RKO (cell line): Measurements from ENCODE around the gene DNAAF3.
"Not testable (repeated sequence)": the region's sequence is repeated elsewhere in the genome, so short reads cannot be mapped to it uniquely, and the experiment has no call there.

Experiments used
- DNase-seq: peaks from one replicate; pipeline ENCODE4 v3.0.0-alpha.2; 2016; ENCODE audit warnings: low spot score

Gene DNAAF3

DNA sequence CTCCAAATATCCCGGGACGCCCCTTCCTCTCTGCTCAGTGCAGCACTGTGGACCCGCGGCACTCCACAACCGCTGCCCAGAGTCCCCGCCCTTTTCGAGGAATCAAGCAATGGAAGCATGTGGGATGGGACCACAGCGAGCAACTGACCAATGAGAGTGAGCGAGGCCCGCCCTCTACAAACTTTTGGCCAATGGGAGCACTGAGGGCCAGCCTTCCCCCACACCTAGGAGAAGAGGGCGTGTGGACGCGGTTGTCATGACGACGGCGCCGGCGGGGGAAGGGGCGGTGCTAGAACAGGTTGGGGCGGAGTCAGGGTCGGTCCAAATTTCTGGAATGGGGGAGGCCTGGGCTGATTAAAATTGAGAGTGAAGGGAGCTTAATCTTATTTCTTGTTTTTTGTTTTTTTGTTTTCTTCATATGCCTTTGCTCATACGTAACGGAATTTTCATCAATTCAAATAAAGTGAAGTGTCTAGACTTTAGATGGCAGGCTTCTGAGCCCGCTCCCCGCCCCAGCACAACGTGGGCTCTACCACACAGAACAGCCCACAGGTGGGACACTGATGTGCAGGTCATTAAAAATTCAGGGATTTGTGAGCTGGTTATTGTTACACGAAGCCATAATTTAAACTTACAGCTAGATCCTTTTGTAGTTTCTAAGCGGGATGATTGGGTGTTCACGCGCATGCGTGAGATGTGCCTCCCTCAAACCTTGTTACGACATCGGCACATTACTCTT lies at the start of gene DNAAF3:
Gene DNAAF3 (minus strand): TSS at position 84 of the 739 bp plus-strand sequence. CDS start 200 bp downstream, outside the sequence.
- DNase-seq, result peak; percentile 98

DNA sequence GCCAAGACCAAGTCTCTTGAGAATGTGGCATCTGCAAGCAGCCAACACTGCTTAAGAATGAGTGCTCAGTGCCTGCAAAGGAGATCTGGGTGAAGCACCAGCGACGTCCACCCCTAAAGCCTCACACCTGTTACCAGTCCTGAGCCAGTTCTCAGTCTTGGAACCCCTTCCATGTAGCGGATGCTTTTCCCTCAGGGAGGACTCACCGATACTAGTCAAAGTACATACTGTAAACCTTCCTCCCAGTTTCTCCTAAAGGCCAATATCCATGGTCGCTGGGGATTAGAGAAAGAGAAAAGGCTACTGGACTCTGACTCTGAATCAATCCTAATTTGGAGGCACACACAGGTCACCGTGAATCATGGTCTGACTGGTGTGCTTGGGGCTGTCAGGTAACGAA lies 47.1 kb upstream of the DNAAF3 start:
- no peak for DNase-seq

DNA sequence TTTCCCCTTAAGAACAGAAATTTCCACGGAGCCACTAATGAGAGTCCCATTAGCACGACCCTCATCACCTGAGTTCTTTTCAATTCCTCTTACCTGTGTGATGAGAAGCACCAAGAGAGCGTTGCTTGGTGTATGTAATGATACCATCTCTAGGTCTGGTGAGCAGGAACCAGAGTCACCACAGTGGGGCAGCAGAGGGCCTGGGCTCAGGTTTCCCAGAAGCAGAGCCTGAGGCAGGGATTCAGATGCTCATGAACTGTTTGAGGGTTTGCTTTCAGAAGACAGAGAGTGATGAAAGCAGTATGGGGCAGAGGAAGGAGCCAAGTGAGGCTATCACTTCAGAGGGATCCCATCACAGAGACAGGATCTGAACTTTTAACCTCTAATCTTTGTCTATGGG lies 46.0 kb upstream of the DNAAF3 start:
- DNase-seq, result peak; percentile 86

DNA sequence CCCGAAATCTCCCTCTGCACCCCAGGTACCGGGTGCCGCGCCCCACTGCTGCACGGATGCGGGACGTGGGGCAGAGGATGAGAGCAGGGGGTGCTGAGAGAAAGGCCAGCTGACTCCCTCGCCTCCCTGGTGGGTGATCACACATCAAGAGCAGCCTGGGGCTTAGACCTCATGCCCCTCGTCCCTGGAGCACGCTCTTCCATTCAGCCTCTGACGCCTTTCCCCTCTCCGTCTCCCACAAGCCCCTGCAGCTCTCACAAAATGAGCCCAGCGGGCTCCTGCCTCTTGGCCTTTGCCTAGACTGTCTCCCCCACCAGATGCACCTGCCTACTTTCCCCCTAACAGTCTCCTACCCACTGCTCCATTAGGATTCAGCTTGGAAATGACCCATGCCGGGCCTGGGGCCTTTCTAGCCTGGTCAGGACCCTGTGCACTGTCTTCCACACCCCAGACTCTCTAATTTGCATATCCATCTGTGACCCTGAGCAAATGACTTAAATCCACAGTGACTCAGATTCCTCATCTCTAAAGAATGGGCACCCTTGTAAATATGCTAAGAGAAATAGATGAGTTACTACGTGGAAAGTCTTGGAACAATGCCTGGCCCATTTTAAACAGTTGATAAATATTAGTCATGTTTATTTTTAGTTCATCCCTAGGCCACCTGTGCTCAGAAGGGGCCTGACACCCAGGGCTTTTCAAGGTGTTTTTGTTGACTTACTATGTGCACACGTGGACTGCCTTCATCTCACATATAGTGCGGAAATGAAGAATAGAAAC lies 43.5 kb upstream of the DNAAF3 start:
- peak; percentile 97 for DNase-seq

DNA sequence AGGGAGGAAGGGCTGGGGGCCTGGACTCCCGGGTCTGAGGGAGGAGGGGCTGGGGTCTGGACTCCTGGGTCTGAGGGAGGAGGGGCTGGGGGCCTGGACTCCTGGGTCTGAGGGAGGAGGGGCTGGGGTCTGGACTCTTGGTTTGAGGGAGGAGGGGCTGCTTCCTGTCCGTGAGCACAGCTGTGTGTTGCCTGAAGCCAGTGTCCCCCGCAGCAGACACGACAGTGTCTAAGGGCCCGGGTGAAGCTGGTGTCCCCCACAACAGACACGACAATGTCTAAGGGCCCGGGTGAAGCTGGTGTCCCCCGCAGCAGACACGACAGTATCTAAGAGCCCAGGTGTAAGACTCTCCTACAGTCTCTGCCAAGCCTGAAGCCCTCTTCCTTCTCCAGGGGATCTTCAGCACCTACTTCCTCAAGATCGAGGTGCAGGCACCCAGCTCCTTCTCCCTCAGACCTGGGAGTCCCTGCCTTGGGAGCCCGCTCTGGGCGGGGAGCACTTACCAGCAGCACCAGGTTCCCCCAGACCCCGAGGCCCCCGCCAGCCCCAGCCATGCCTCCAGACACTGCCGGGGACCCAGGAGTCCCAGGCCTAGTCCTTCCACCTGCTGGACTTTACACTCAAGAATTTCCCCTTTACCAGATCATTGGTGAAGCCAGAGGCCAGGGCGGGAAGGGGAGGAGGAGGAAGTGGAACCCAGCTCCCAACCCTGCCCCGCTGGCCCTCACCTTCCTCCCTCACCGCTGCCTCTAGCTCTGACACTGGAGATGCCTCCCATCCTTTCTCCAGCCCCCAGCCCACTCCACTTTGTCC lies 42.7 kb upstream of the DNAAF3 start, which contains the start of gene PTPRH:
Gene PTPRH (minus strand): TSS at position 622 of the 813 bp plus-strand sequence. CDS start 68 bp downstream, at position 554.
- DNase-seq, result no peak

DNA sequence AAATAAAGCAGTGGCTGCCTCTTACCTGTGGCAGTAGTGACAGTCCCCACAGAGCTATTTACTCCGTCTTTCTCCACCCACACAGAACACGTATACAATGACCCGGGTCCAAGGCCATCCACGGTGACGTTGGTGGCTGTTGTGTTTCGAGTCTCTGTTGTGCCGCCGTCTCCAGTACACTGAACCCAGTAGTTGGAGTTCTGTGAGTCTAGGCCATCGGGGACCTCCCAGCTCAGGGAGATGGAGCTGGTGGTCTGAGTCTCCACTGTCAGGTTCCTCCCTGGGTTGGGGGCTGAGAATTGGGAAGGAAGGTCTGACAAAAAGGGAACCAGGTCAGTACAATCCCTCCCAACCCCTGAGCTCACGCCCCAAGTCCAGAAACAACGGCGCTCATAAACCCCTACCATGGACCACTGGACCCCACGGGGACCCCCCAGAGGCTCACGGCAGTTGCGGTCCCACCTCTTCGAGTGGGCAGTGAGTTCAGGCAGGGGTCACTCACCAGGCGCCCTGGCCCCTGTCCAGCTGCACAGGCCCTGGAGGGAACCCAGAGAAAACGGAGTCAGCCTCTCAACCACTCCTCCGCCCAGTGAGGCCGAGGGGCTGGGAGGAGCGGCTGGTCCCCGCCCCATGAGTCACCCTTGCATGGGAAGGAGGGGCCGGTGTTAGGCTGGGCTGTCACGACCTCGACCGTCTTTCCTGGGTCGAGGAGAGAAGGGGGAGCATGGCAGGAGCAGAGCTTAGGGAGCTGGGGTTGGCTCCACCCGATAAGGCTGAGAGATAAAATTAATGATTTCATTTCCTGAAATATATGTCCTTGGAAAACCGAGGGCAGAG lies 40.5 kb upstream of the DNAAF3 start:
- DNase-seq, result peak; percentile 87

DNA sequence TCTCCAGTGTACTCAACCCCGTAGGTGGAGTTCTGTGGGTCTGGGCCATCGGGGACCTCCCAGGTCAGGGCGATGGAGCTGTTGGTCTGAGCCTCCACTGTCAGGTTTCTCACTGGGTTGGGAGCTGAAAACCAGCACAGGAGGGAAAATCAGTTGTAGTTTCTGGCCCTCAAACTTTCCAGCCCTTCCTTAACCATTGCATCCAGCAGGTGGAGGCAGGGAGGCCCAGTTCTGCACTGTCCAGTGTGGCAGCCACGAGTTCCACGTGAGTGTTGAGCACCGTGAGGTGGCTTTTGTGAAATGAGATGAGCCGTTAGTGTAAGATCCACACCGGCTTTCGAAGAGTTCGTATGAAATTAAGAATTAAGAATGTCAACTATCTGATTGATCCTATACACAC lies 35.8 kb upstream of the DNAAF3 start:
- not testable (repeated sequence) for DNase-seq

DNA sequence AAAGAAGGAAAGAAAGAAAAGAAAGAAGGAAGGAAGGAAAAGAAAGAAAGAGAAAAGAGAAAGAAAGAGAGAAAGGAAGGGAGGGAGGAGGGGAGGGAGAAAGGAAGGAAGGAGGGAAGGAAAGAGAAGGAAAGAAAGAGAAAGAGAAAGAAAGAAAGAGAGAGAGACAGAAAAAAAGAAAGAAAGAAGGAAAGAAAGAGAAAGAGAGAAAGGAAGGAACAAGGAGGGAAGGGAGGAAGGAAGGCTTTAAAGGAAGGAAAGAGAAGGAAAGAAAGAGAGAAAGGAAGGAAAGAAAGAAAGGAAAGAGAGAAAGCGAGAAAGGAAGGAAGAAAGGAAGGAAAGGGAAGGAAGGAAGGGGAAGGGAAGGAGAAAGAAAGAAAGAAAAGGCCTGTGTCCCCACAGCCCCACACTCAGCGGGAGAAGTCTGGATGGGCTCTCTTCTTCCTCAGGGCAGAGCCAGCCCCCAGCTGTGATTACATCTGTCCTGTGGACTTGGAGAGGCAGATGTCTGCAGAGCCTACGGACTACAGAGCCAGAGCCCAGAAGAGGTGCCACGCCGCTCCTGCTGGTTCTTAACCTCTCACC lies 33.3 kb upstream of the DNAAF3 start:
- no peak for DNase-seq

DNA sequence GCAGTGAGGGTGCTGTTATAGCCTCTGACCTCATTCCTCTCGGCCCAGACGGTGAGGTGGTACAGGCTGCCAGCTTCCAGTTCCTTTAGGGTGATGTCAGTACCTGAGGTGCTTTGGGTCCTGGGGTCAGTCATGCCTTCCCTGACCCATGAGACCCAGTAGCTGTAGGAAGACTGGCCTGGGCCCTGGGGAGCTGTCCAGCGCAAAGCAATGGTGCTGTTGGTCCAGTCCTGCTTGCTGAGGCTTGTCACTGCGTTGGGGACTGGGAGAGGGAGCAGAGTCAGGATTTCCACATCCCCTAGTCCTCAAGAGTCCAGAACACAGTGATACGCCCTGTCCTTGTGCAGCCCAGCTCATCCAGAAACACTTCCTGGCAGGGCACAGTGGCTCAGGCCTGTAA lies 32.2 kb upstream of the DNAAF3 start:
- DNase-seq, result no peak

DNA sequence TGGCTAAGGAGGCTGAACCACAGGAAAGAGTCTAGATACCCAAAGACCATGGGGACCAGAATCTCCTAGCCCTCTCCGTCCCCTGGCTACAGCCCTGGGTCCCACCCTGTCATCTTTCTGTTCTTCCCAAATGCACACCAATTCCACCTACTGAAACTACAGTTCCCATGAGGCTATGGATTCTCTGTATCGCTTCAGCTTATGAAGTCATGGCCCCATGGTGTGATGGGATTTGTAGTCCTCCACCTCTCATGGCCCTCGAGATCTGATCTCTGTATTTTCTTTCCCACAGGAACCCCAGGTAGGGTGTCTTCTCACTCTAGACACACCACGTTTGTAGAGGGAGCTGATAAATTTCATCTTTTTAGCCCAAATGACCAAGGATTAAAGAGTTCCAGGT lies 31.1 kb upstream of the DNAAF3 start:
- DNase-seq, result peak; percentile 63

DNA sequence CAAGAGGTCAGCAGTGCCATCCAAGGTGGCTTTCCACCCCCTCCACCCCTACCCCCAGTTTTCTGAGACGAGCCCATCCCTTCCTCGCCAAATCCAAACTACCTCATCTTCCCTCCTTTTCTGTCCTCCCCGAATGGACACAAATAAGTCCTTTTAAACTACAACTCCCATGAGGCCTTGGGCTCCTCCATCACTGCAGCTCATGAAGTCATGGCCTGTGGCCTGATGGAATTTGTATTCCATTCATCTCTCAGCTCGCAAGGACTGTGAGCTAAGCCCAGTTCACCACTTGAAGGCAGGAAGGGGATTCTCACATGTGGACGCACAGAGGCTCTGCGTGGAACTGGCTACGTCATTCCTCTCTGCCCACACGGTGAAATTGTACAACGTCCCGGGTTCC lies 30.4 kb upstream of the DNAAF3 start:
- DNase-seq, result peak; percentile 54

DNA sequence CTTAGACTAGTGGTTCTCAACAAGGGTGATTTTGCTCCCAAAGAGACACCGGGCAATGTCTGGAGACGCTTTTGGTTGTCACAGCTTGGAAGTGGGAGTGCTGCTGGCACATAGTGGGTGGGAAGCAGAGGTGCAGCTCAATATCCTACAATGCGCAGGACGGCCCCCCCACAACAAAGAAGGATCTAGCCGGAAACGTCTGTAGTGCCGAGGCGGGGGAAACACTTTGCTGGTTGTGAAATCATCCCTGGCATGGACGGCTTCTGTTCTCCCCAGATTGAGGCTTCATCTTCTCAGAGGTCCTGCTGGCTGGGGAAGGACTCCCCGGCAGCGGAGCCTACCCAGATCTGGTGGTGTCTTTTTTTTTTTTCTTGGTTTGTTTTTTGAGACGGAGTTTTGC lies 27.1 kb upstream of the DNAAF3 start:
- no peak for DNase-seq

DNA sequence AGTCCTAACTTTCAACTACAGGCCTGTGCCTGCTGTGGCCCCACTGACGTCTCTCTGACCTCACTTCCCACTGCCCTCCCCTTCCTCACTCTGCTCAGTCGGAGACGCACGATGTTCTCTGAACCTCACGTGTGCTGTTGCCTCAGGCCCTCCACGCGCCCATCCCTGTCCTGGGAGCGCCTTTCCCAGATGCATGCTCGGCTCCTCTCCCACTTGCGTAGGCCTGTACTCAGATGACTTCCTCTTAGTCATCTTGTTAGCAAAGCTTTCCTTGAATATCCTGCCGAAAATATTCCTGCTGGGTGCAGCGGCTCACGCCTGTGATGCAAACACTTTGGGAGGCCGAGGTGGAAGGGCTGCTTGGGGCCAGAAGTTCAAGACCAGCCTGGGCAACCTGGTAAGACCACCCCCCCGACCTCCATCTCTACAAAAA lies 23.0 kb upstream of the DNAAF3 start:
- DNase-seq, result peak; percentile 96

DNA sequence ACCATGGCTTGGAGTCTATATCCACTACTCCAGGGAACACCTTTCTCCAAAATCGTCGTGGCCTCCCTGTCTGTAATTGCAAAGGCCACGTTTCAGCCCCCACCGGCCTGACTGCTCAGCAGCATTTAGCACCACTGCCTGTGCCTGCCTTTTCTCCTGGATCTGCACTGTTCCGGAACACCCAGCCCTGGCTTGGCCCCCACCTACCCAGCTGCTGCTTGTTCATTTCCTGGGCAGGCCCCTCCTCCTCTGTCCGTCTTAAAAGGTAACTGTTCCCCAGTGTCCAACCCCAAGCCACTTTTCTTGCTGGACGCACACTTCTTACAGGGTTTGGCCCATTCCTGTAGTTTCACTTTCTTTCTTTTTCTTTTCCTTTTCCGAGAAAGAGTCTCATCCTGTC lies 22.2 kb upstream of the DNAAF3 start:
- DNase-seq, result no peak

DNA sequence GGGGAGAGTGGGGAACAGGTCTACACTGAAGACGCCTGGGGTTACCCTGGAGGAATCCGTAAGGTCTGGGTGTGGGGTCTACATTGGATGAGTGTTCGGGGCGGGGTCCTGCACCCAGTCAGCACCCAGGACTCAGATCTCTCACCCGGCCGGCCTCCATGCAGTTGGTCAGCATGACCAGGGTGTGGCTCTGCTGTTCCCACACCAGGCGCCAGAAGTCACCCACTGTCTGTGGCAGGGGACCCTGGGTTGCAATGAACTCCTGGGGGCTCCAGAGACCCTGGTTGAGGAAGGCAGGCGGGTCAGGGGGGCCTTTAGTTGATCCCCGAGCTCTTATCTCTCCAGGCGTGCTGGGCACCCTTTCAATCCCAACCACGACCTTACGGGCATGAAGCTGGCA lies 19.7 kb upstream of the DNAAF3 start:
- no peak for DNase-seq

DNA sequence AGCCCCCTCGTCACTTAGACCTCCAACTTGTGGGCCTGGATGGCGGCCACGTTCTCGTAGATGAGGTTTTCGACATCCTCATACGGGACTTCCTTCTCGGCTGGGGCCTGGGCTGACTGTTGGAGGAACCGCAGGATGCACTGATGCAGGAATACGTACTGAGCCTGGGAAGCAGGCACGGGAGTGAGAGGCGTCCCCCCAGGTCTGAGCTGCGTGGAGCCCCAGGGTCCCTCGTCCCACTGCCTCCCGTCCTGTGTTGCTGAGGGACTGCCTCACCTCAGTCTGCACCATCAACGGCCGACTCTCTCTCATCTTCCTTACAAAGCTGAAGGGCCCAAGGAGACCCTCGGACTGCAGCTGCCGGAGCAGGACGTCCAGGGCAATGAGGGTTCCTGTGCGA lies 15.3 kb upstream of the DNAAF3 start:
- no peak for DNase-seq

DNA sequence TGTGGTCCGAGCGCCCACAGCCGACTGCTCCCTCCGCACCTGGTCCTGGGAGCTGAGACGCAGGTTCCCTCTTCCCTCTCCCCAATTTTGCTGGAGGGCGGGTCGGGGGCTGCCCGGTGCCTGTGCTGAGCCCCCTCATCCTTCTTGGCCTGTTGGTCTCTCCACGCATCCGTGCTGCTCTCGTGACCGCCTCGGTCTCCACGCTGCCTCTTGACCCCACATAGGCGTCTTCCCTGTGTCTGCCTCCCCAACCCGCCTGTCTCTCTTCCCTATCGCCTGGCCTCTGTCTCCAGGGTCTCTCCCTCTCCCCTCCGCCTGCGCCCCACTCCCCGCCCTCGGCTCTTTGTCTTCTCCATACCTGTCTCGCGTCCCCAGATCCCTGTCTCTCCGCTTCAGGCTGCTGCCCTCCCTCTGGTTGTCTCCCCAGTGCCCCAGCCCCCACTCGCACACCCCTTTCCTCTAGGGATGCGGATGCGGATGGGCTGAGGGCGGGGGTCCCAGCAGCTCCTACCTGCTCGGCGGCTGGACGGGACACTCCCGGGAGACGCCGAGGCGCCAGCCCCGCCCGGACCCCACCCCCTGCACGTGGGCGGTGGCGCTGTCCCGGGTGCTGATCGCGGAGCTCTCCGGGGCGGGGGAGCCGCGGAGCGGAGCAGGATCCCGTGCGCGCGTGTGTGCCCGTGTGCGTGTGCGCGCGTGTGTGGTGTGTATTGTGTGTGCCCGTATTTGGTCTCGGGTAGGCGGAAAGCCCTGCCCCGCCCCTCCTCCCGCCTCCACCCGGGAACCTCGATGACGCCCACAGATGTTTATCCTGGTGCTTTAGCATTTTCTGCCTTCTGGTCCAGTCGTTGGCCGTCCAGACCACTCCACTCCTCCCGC lies 13.4 kb upstream of the DNAAF3 start, which contains the start of gene SYT5:
Gene SYT5 (minus strand): TSS at position 684 of the 879 bp plus-strand sequence. CDS start 1,248 bp downstream, outside the sequence.
- DNase-seq, result peak; percentile 39

DNA sequence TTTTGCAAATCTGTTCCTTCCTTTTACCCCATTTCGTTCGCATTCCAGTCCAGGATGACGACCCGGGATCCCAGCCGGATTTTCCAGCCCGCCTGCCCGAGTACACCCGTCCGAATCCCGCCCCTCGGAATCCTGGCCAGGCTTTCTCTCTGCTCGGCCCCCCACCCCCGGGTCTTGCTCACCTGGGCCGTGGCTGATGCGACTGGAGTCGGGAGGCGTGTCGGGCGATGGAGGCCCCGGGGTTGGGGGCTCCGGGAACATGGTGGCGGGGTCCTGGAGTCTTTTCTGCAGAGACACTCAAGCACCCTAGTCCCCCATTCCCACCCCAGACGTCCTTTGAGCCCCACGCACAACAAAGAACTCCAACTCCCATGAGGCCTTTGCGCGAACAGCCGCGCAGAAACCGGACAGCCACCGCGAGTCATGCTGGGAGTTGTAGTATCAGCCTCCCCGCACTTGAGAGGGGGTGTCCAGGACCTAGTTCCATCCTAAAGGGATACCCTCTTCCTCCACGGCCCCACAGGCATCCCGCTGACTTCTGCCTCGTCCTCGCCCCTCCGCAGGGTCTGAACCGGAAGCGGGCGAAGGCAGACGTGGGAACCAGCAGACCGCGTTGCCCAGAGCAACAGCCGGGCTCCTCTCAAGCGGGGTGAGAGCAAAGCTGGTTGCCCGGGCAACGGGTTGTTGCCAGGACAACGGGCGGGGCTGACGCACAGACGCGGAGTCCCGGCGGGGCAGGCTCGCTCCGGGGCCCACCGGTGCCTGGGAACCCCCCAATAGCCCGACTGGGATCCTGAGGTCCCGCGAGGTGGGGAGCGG lies 12.6 kb upstream of the DNAAF3 start:
- no peak for DNase-seq

DNA sequence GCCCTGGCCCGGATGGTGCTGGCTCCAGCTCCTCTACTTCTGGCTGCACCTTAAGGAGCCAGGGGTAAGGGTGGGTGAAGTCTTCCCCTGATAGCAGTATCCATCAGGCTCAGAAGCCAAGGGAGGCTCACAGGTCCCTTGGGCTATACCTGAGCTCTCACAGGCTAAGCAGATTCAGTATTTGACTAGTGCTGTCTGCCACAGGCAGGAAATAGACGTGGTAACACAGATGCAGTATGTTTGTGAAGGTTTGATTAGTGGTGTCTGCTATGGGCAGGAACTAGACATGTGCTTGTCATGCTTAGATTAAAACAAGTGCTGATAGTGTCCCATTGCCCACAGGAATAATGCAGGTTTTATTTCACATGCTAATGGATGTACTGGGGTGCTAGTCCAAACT lies 9.7 kb upstream of the DNAAF3 start:
- peak; percentile 40 for DNase-seq
